Measurements from ENCODE around the gene SEPTIN10.
"Not testable (repeated sequence)": the region's sequence is repeated elsewhere in the genome, so short reads cannot be mapped to it uniquely, and the experiment has no call there.

Gene SEPTIN10

GRCh38 chr2:109549016-109549590 lies 64.7 kb downstream of the SEPTIN10 start:
- Histone ChIP-seq H3K4me3 (ENCODE audit: low read depth in 1 of 5, low read length in 5 of 5) (no peak overlapping the region), H3K27ac (ENCODE audit: low read depth, low read length) (no peak overlapping the region), H3K36me3 (ENCODE audit: control insufficient read depth in 5 of 5, insufficient read depth in 5 of 5, low read length in 5 of 5) (peaks cover 4 to 21% (median 13%) of the 10 kb centered on the region in 5 donors), H3K9me3 (ENCODE audit: control insufficient read depth in 5 of 5, low read length in 5 of 5) (no peaks in the 10 kb centered on the region), H3K27me3 (ENCODE audit: control insufficient read depth in 5 of 5, insufficient read depth in 4 of 5, low read length in 5 of 5) (no peaks in the 10 kb centered on the region), H3K9ac (ENCODE audit: low read length in 5 of 5) (no peak overlapping the region), H3K4me1 (ENCODE audit: control insufficient read depth in 5 of 5, insufficient read depth in 5 of 5, low read length in 5 of 5) (no peaks in the 10 kb centered on the region)

- Histone ChIP-seq H3K4me1 (ENCODE audit: control insufficient read depth in 5 of 5, insufficient read depth in 5 of 5, low read length in 5 of 5) (no peaks in the 10 kb centered on the region), H3K27me3 (ENCODE audit: control insufficient read depth in 5 of 5, insufficient read depth in 4 of 5, low read length in 5 of 5) (no peaks in the 10 kb centered on the region), H3K36me3 (ENCODE audit: control insufficient read depth in 5 of 5, insufficient read depth in 5 of 5, low read length in 5 of 5) (peaks cover 0 to 14% (median 5%) of the 10 kb centered on the region in 5 donors), H3K27ac (ENCODE audit: low read depth, low read length) (no peak overlapping the region), H3K9ac (ENCODE audit: low read length in 5 of 5) (no peak overlapping the region), H3K9me3 (ENCODE audit: control insufficient read depth in 5 of 5, low read length in 5 of 5) (no peaks in the 10 kb centered on the region), H3K4me3 (ENCODE audit: low read depth in 1 of 5, low read length in 5 of 5) (no peak overlapping the region)
These were observed 66.5 kb downstream of the SEPTIN10 start for GRCh38 chr2:109547280-109547679.

- no peak overlapping the region for H3K27ac ChIP-seq (ENCODE audit: low read depth, low read length)
- peaks cover 0 to 14% (median 10%) of the 10 kb centered on the region in 5 donors for H3K36me3 ChIP-seq (ENCODE audit: control insufficient read depth in 5 of 5, insufficient read depth in 5 of 5, low read length in 5 of 5)
These were observed 67.7 kb downstream of the SEPTIN10 start for GRCh38 chr2:109545828-109546713.

GRCh38 chr2:109542384-109542783 lies 71.4 kb downstream of the SEPTIN10 start:
- Histone ChIP-seq H3K27ac (ENCODE audit: low read depth, low read length) (no peak overlapping the region), H3K9me3 (ENCODE audit: control insufficient read depth in 5 of 5, low read length in 5 of 5) (no peaks in the 10 kb centered on the region), H3K36me3 (ENCODE audit: control insufficient read depth in 5 of 5, insufficient read depth in 5 of 5, low read length in 5 of 5) (peaks cover 0 to 14% (median 10%) of the 10 kb centered on the region in 5 donors), H3K27me3 (ENCODE audit: control insufficient read depth in 5 of 5, insufficient read depth in 4 of 5, low read length in 5 of 5) (no peaks in the 10 kb centered on the region), H3K9ac (ENCODE audit: low read length in 5 of 5) (no peak overlapping the region), H3K4me1 (ENCODE audit: control insufficient read depth in 5 of 5, insufficient read depth in 5 of 5, low read length in 5 of 5) (peaks cover 0 to 1% (median 0%) of the 10 kb centered on the region in 5 donors), H3K4me3 (ENCODE audit: low read depth in 1 of 5, low read length in 5 of 5) (no peak overlapping the region)

More at GRCh38 chr2:109545828-109546713, 67.7 kb downstream of the SEPTIN10 start:
- no peaks in the 10 kb centered on the region for H3K27me3 ChIP-seq (ENCODE audit: control insufficient read depth in 5 of 5, insufficient read depth in 4 of 5, low read length in 5 of 5)
- H3K4me1 ChIP-seq (ENCODE audit: control insufficient read depth in 5 of 5, insufficient read depth in 5 of 5, low read length in 5 of 5), result no peaks in the 10 kb centered on the region
- H3K9ac ChIP-seq (ENCODE audit: low read length in 5 of 5), result no peak overlapping the region
- H3K4me3 ChIP-seq (ENCODE audit: low read depth in 1 of 5, low read length in 5 of 5), result no peak overlapping the region
- H3K9me3 ChIP-seq (ENCODE audit: control insufficient read depth in 5 of 5, low read length in 5 of 5), result no peaks in the 10 kb centered on the region

GRCh38 chr2:109538546-109538945 lies 75.2 kb downstream of the SEPTIN10 start:
- H3K36me3 ChIP-seq (ENCODE audit: control insufficient read depth in 5 of 5, insufficient read depth in 5 of 5, low read length in 5 of 5), result peaks cover 0 to 8% (median 3%) of the 10 kb centered on the region in 5 donors
- H3K4me1 ChIP-seq (ENCODE audit: control insufficient read depth in 5 of 5, insufficient read depth in 5 of 5, low read length in 5 of 5), result peaks cover 0 to 1% (median 0%) of the 10 kb centered on the region in 5 donors
- H3K9ac ChIP-seq (ENCODE audit: low read length in 5 of 5), result no peak overlapping the region
- no peak overlapping the region for H3K27ac ChIP-seq (ENCODE audit: low read depth, low read length)
- H3K27me3 ChIP-seq (ENCODE audit: control insufficient read depth in 5 of 5, insufficient read depth in 4 of 5, low read length in 5 of 5), result peaks cover 0 to 17% (median 8%) of the 10 kb centered on the region in 5 donors
- H3K9me3 ChIP-seq (ENCODE audit: control insufficient read depth in 5 of 5, low read length in 5 of 5), result no peaks in the 10 kb centered on the region
- no peak overlapping the region for H3K4me3 ChIP-seq (ENCODE audit: low read depth in 1 of 5, low read length in 5 of 5)

- Histone ChIP-seq H3K4me3 (ENCODE audit: low read depth in 1 of 5, low read length in 5 of 5) (no peak overlapping the region), H3K9me3 (ENCODE audit: control insufficient read depth in 5 of 5, low read length in 5 of 5) (no peaks in the 10 kb centered on the region), H3K4me1 (ENCODE audit: control insufficient read depth in 5 of 5, insufficient read depth in 5 of 5, low read length in 5 of 5) (peaks cover 0 to 1% (median 0%) of the 10 kb centered on the region in 5 donors), H3K36me3 (ENCODE audit: control insufficient read depth in 5 of 5, insufficient read depth in 5 of 5, low read length in 5 of 5) (peaks cover 0 to 8% (median 3%) of the 10 kb centered on the region in 5 donors), H3K27me3 (ENCODE audit: control insufficient read depth in 5 of 5, insufficient read depth in 4 of 5, low read length in 5 of 5) (peaks cover 5 to 17% (median 11%) of the 10 kb centered on the region in 5 donors), H3K9ac (ENCODE audit: low read length in 5 of 5) (no peak overlapping the region), H3K27ac (ENCODE audit: low read depth, low read length) (no peak overlapping the region)
These were observed 76.1 kb downstream of the SEPTIN10 start for GRCh38 chr2:109537565-109538222.

- H3K9ac ChIP-seq (ENCODE audit: low read length in 5 of 5); H3K4me3 ChIP-seq (ENCODE audit: low read depth in 1 of 5, low read length in 5 of 5); H3K27ac ChIP-seq (ENCODE audit: low read depth, low read length); H3K36me3 ChIP-seq (ENCODE audit: control insufficient read depth in 5 of 5, insufficient read depth in 5 of 5, low read length in 5 of 5); H3K4me1 ChIP-seq (ENCODE audit: control insufficient read depth in 5 of 5, insufficient read depth in 5 of 5, low read length in 5 of 5); H3K9me3 ChIP-seq (ENCODE audit: control insufficient read depth in 5 of 5, low read length in 5 of 5): not testable (repeated sequence)
- H3K27me3 ChIP-seq (ENCODE audit: control insufficient read depth in 5 of 5, insufficient read depth in 4 of 5, low read length in 5 of 5), result peaks cover 6 to 17% (median 14%) of the 10 kb centered on the region in 5 donors
These were observed 77.2 kb downstream of the SEPTIN10 start for GRCh38 chr2:109536556-109536955.

- H3K4me3 ChIP-seq (ENCODE audit: low read depth in 1 of 5, low read length in 5 of 5), result no peak overlapping the region
- no peak overlapping the region for H3K9ac ChIP-seq (ENCODE audit: low read length in 5 of 5)
- H3K27ac ChIP-seq (ENCODE audit: low read depth, low read length), result no peak overlapping the region
- peaks cover 0 to 1% (median 0%) of the 10 kb centered on the region in 5 donors for H3K4me1 ChIP-seq (ENCODE audit: control insufficient read depth in 5 of 5, insufficient read depth in 5 of 5, low read length in 5 of 5)
- H3K27me3 ChIP-seq (ENCODE audit: control insufficient read depth in 5 of 5, insufficient read depth in 4 of 5, low read length in 5 of 5), result peaks cover 6 to 17% (median 14%) of the 10 kb centered on the region in 5 donors
- no peaks in the 10 kb centered on the region for H3K9me3 ChIP-seq (ENCODE audit: control insufficient read depth in 5 of 5, low read length in 5 of 5)
- no peaks in the 10 kb centered on the region for H3K36me3 ChIP-seq (ENCODE audit: control insufficient read depth in 5 of 5, insufficient read depth in 5 of 5, low read length in 5 of 5)
These were observed 78.4 kb downstream of the SEPTIN10 start for GRCh38 chr2:109535217-109535946.

- H3K27ac ChIP-seq (ENCODE audit: low read depth, low read length), result no peak overlapping the region
- H3K4me3 ChIP-seq (ENCODE audit: low read depth in 1 of 5, low read length in 5 of 5), result no peak overlapping the region
- H3K36me3 ChIP-seq (ENCODE audit: control insufficient read depth in 5 of 5, insufficient read depth in 5 of 5, low read length in 5 of 5), result no peaks in the 10 kb centered on the region
- peaks cover 6 to 17% (median 14%) of the 10 kb centered on the region in 5 donors for H3K27me3 ChIP-seq (ENCODE audit: control insufficient read depth in 5 of 5, insufficient read depth in 4 of 5, low read length in 5 of 5)
- H3K9me3 ChIP-seq (ENCODE audit: control insufficient read depth in 5 of 5, low read length in 5 of 5), result no peaks in the 10 kb centered on the region
- H3K9ac ChIP-seq (ENCODE audit: low read length in 5 of 5), result no peak overlapping the region
- peaks cover 0 to 8% (median 5%) of the 10 kb centered on the region in 5 donors for H3K4me1 ChIP-seq (ENCODE audit: control insufficient read depth in 5 of 5, insufficient read depth in 5 of 5, low read length in 5 of 5)
These were observed 79.9 kb downstream of the SEPTIN10 start for GRCh38 chr2:109533823-109534222.
